CD1c-positive myeloid dendritic cell (primary cell): ENCODE results near the gene ARMC6.
"Not testable (repeated sequence)": the region's sequence is repeated elsewhere in the genome, so short reads cannot be mapped to it uniquely, and the experiment has no call there.

Source experiments
- DNase-seq: peaks from one replicate; pipeline ENCODE4 v3.0.0-alpha.2; 2016; ENCODE audit errors: extremely low spot score

Gene ARMC6

GRCh38 chr19:19022380-19022961 is 10.9 kb upstream of the ARMC6 start:
- DNase-seq, result no peak

GRCh38 chr19:19023376-19023775 is 10.0 kb upstream of the ARMC6 start:
- not testable (repeated sequence) for DNase-seq

GRCh38 chr19:19025861-19026260 is 7.5 kb upstream of the ARMC6 start:
- no peak for DNase-seq

GRCh38 chr19:19026299-19026971 is 7.0 kb upstream of the ARMC6 start:
- peak; percentile 11 for DNase-seq

- DNase-seq, result no peak
Measured at GRCh38 chr19:19027228-19027627, 6.2 kb upstream of the ARMC6 start.

- no peak for DNase-seq
Measured at GRCh38 chr19:19028526-19028925, 4.9 kb upstream of the ARMC6 start.

- DNase-seq, result no peak
Measured at GRCh38 chr19:19031891-19032290, 1.5 kb upstream of the ARMC6 start.

GRCh38 chr19:19032420-19033175 is 805 bp upstream of the ARMC6 start:
- DNase-seq, result peak; percentile 94

GRCh38 chr19:19033176-19033425 is 302 bp upstream of the ARMC6 start:
- no peak for DNase-seq

GRCh38 chr19:19034204-19034624 is 811 bp downstream of the ARMC6 start:
- peak; percentile 89 for DNase-seq

GRCh38 chr19:19039901-19040300 is 6.5 kb downstream of the ARMC6 start:
- no peak for DNase-seq

- no peak for DNase-seq
Measured at GRCh38 chr19:19040417-19040816, 7.0 kb downstream of the ARMC6 start.

- DNase-seq, result no peak
Measured at GRCh38 chr19:19042732-19043280, 9.4 kb downstream of the ARMC6 start.

- no peak for DNase-seq
Measured at GRCh38 chr19:19043481-19043880, 10.1 kb downstream of the ARMC6 start.

- DNase-seq, result no peak
Measured at GRCh38 chr19:19043881-19044280, 10.5 kb downstream of the ARMC6 start.

GRCh38 chr19:19049406-19049805 is 16.0 kb downstream of the ARMC6 start:
- DNase-seq, result no peak

GRCh38 chr19:19050104-19050503 is 16.7 kb downstream of the ARMC6 start:
- DNase-seq, result no peak

- no peak for DNase-seq
Measured at GRCh38 chr19:19050731-19051130, 17.3 kb downstream of the ARMC6 start.

- no peak for DNase-seq
Measured at GRCh38 chr19:19051478-19052213, 18.2 kb downstream of the ARMC6 start.

- DNase-seq, result no peak
Measured at GRCh38 chr19:19052921-19053320, 19.5 kb downstream of the ARMC6 start.

GRCh38 chr19:19053508-19054314 is 20.3 kb downstream of the ARMC6 start:
- DNase-seq, result peak; percentile 61
